ENCODE measurements around the gene SLC25A21.

The SLC25A21 gene

DNA sequence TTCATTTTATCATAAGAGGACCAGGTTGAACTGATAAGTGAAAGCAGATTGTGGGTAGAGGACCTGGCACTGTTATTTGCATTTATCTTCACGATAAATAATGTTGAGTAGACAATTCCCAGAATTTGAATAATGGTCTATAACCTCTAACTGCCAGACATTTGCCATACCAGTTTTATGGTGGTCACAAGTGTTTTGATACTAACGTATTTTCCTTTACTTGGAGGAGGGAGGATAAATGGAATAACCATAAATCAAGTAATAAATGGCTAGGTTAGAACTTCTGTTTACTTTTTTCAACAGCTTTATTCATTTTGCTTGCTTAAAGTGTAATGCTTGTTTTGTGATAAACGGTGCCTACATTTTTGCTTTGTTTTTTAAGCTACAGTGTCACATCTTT, 501.3 kb downstream of the SLC25A21 start:
- no peak overlapping the region for H3K4me3 ChIP-seq (ENCODE audit: low read depth, low read length)
- TF ChIP-seq, protein P1, sequence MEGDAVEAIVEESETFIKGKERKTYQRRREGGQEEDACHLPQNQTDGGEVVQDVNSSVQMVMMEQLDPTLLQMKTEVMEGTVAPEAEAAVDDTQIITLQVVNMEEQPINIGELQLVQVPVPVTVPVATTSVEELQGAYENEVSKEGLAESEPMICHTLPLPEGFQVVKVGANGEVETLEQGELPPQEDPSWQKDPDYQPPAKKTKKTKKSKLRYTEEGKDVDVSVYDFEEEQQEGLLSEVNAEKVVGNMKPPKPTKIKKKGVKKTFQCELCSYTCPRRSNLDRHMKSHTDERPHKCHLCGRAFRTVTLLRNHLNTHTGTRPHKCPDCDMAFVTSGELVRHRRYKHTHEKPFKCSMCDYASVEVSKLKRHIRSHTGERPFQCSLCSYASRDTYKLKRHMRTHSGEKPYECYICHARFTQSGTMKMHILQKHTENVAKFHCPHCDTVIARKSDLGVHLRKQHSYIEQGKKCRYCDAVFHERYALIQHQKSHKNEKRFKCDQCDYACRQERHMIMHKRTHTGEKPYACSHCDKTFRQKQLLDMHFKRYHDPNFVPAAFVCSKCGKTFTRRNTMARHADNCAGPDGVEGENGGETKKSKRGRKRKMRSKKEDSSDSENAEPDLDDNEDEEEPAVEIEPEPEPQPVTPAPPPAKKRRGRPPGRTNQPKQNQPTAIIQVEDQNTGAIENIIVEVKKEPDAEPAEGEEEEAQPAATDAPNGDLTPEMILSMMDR (IDR thresholded peaks at IDR 0.05; ENCODE audit: insufficient read depth, low read length, missing control alignments), result no peak
- no peak for DNase-seq (ENCODE audit: low read depth, low spot score)
- CTCF ChIA-PET, result no interaction called here
- POLR2A ChIA-PET, result no interaction called here

DNA sequence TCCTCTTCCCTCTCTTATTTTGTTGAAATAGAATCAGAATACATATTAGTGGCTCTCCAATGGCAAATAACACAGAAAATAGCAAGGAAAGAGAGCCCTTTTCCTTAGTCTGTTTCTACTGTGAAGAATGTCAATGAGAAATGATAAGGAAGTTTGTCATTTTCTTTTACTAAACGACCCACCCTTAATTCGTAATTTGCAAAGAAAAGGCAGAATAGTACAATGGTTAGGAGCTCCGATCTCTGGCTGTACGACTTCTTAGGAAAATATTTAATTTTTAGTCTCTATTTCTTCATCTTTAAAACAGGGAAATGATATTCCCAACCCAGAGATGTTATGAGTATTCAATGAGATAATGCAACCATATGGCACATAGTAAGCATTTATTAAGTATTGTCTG, 504.7 kb downstream of the SLC25A21 start:
- no peak overlapping the region for H3K4me3 ChIP-seq (ENCODE audit: low read depth, low read length)
- TF ChIP-seq, protein P1 (IDR thresholded peaks at IDR 0.05; ENCODE audit: insufficient read depth, low read length, missing control alignments), result no peak
- DNase-seq (ENCODE audit: low read depth, low spot score), result no peak
- ChIA-PET CTCF (interaction anchor here (1.1 kb wide), 1 partner anchor 19 kb away, joined by 3 read pairs; no protein-coding TSS in a partner anchor), POLR2A (no interaction called here)

DNA sequence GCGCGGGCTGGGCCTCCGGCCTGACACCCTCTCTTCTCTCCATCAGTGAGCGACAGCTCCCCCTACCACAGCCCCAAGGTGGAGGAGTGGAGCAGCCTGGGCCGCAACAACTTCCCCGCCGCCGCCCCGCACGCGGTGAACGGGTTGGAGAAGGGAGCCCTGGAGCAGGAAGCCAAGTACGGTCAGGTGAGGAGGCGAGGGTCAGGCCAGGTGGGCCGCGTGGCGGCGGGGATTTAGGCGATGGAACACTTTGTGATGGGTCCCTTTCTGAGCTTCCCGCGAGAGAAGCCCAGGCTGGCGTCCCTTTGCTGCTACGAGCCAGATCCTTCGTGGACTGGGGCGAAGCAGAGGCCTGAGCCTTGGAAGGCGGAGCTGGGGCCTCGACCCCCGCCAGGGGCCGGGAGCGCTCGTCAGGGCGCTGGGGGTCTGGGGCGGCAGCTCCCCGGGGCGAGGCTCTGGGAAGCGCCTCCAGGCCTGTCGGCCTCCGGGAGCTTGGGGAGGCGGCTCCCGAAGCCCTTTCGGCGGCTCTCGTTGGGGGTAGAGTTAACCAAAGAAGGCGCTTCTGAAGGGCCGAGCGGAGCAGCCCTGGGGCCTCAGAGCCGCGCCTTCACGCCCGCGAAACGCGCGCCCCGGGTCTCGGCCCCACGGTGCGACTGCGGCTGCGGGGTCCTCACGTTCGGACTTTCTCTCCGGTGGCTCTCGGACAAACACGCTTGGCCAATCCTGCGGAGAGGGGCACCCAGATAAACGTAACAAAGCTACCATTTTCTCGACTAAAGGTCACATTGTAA, 505.8 kb downstream of the SLC25A21 start:
- no peak overlapping the region for H3K4me3 ChIP-seq (ENCODE audit: low read depth, low read length)
- no peak for DNase-seq (ENCODE audit: low read depth, low spot score)
- CTCF ChIA-PET, result interaction anchor here (1.1 kb wide), 1 partner anchor 18 kb away, joined by 3 read pairs; no protein-coding TSS in a partner anchor
- POLR2A ChIA-PET, result no interaction called here
- TF ChIP-seq, protein P1 (IDR thresholded peaks at IDR 0.05; ENCODE audit: insufficient read depth, low read length, missing control alignments), result no peak

DNA sequence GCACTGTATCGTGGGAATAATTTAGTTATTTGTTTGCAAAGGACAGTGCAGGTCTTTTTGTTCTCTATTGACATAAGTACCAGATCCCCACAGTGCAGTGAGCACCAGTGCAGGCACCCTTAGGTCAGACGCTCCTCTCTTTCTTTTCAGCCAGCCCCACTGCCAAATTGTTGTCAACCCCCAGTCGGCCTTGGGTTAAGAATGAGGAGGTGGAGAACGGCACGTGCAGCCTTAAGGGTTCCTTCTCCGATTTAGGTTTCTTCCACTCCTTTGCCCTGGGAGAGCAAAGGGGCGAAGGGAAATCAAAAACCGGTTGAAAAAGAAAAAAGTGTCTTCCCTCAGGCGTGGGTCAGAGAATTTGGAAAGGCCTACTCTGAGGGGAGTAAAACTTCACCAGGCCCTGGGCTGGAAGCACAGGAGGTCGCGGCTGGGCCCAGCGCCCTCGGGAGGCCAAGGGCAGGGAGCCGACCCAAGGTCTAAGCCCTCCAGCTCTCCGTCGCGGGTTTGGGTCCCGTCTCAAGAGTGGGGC, 506.5 kb downstream of the SLC25A21 start:
- no peak overlapping the region for H3K4me3 ChIP-seq (ENCODE audit: low read depth, low read length)

DNA sequence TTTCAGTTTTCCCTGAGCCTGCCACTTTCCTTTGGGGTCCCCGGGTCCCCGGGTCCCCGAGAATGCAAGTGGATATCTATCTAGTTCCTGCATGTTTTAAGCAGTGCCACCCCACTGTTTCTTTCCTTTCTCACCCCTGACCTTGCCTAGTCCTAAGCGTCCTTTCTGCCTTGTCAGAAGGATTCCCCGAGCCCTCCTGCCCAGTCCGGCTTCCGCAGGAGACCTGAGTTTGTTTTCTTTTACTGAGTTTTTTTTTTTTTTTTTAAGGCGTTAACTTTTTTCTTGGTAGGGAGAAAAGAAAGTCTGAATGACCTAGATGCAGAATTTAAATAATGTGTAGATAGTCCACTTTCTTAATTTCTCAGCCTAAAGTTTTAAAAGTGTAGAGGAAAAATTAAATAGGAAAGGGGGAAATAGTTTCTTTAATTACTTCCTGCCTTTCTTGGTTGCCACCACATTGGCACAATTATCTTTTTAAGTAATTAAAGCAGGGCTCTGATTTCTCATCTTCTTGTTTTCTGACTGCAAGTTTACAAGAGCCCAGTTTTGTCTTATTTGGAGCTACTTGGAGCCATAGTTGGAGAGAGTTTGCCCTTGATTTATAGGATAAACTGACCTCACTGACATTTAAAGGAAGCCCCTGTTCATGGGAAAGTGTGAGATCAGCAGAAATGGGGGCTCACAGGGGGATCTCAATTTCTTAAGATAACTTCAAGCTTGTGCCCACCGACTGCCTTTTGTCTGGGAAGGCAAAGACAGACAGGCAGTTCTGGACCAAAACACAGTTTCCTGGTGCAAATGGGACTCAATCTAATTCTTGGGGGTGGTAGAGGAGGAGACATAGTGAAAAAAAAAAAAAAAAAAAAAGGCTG, 507.8 kb downstream of the SLC25A21 start:
- DNase-seq (ENCODE audit: low read depth, low spot score), result no peak
- CTCF ChIA-PET, result no interaction called here
- H3K4me3 ChIP-seq (ENCODE audit: low read depth, low read length), result no peak overlapping the region
- POLR2A ChIA-PET, result no interaction called here
- TF ChIP-seq, protein P1 (IDR thresholded peaks at IDR 0.05; ENCODE audit: insufficient read depth, low read length, missing control alignments), result no peak

More for the DNA sequence above, 506.5 kb downstream of the SLC25A21 start:
- POLR2A ChIA-PET, result no interaction called here
- TF ChIP-seq, protein P1 (IDR thresholded peaks at IDR 0.05; ENCODE audit: insufficient read depth, low read length, missing control alignments), result no peak
- CTCF ChIA-PET, result no interaction called here
- DNase-seq (ENCODE audit: low read depth, low spot score), result no peak
